K562 (cell line): ENCODE data around the gene ACBD3. TPM values are rescaled to one million over a fixed set of nuclear protein-coding genes. Genes with fewer than 3 reads are reported as not detected.

ENCODE experiments used
- ATAC-seq: fragments of 200-7000 bp; cut with Tn5 transposase; 3 replicates; pipeline ENCODE4 v1.9.1; 2020; ENCODE audit warnings: moderate library complexity
- BruUV-seq: library from RNA; stranded (reverse); fragments of 400-500 nt; replicated peaks from 2 replicates; lab custom pipeline; 2021; lab: Mats Ljungman, UMichigan
- CTCF ChIA-PET: fragments of 300-600 bp; formaldehyde crosslinking; extraction: SDS; loops from one replicate; lab custom pipeline; 2021; ENCODE audit warnings: low intra/inter-chr PET ratio; lab: Yijun Ruan, JAX
- POLR2A ChIA-PET: fragments of 300-600, 350-650 bp; sonication (Branson Sonifier 250); formaldehyde crosslinking; extraction: SDS; loops from one replicate; lab custom pipeline; 2021; ENCODE audit warnings: antibody characterized with exemption, inconsistent platforms; lab: Yijun Ruan, JAX
- DNase-seq, 4 experiments: peaks; one replicate each; pipeline versions ENCODE4 v3.0.0 to v3.0.0-alpha.2; 2011 to 2018; ENCODE audit warnings: low spot score in 3 of 4, mixed read lengths in 3 of 4; ENCODE audit errors: extremely low read depth in 1 of 4
- FAIRE-seq: peaks from 2 replicates; lab custom pipeline; 2011; peaks lifted over from hg19 to GRCh38; lab: Jason Lieb, UNC
- H2AFZ ChIP-seq: 2 replicates; pipeline ENCODE4 v1.6.0; 2011; ENCODE audit warnings: low read depth, low read length, control low read depth, inconsistent platforms
- H3K27ac ChIP-seq: fragments of 200-600 bp; 3 replicates; pipeline ENCODE4 v1.8.0; 2011; ENCODE audit warnings: low read depth, mild to moderate bottlenecking, control low read depth, inconsistent platforms, low read length, moderate library complexity, mixed read lengths; ENCODE audit errors: extremely low read depth
- H3K27me3 ChIP-seq, 2 experiments: fragments of 300-600 bp in 1 of 2; 2 replicates in 1 of 2; 3 replicates in 1 of 2; pipeline versions ENCODE4 v1.6.0 to v1.8.0; 2011; ENCODE audit warnings: inconsistent platforms in 2 of 2, low read length in 2 of 2, mild to moderate bottlenecking in 1 of 2, mixed read lengths in 1 of 2, moderate library complexity in 1 of 2; ENCODE audit not compliant: control insufficient read depth in 2 of 2, insufficient read depth in 2 of 2
- H3K36me3 ChIP-seq: fragments of 300-600 bp; 3 replicates; pipeline ENCODE4 v1.8.0; 2011; ENCODE audit warnings: mild to moderate bottlenecking, low read length, inconsistent platforms; ENCODE audit not compliant: control insufficient read depth, insufficient read depth
- H3K4me1 ChIP-seq, 2 experiments: fragments of 200-600 bp in 1 of 2; replicated peaks in 1 of 2; 2 replicates in 1 of 2; 3 replicates in 1 of 2; pipeline versions ENCODE4 v1.5.1 to v1.8.0; 2011; ENCODE audit warnings: inconsistent platforms in 2 of 2, low read length in 2 of 2, mild to moderate bottlenecking in 1 of 2, mixed read lengths in 1 of 2, moderate library complexity in 1 of 2; ENCODE audit not compliant: control insufficient read depth in 2 of 2, insufficient read depth in 2 of 2
- H3K4me2 ChIP-seq: 2 replicates; pipeline ENCODE4 v1.6.1; 2011; ENCODE audit warnings: low read length, control low read depth, inconsistent platforms, mixed read lengths; ENCODE audit not compliant: insufficient read depth
- H3K4me3 ChIP-seq: fragments of 200-600 bp; sonication (generic), shearing (Covaris generic); 2 replicates; pipeline ENCODE4 v1.5.1; 2016; ENCODE audit warnings: control low read depth, inconsistent platforms
- H3K79me2 ChIP-seq: fragments of 200-600 bp; 3 replicates; pipeline ENCODE4 v1.8.0; 2011; ENCODE audit warnings: low read length, inconsistent platforms; ENCODE audit not compliant: control insufficient read depth, insufficient read depth
- H3K9ac ChIP-seq, 2 experiments: 2 replicates each; pipeline versions ENCODE4 v1.6.0 to v1.6.1; 2011; ENCODE audit warnings: low read depth in 2 of 2, low read length in 2 of 2, control low read depth in 1 of 2, inconsistent platforms in 1 of 2, mild to moderate bottlenecking in 1 of 2, mixed read lengths in 1 of 2; ENCODE audit not compliant: insufficient read depth in 1 of 2
- H3K9me1 ChIP-seq: one replicate; pipeline ENCODE4 v1.6.0; 2011; ENCODE audit warnings: inconsistent platforms, mild to moderate bottlenecking, low read length, moderate library complexity; ENCODE audit not compliant: control insufficient read depth, insufficient read depth
- H3K9me3 ChIP-seq: replicated peaks from 2 replicates; pipeline ENCODE4 v1.5.1; 2011; ENCODE audit warnings: low read depth, low read length, inconsistent platforms; ENCODE audit not compliant: control insufficient read depth, insufficient read depth
- H4K20me1 ChIP-seq: replicated peaks from 2 replicates; pipeline ENCODE4 v1.6.1; 2011; ENCODE audit warnings: low read length, inconsistent platforms, mixed read lengths; ENCODE audit not compliant: control insufficient read depth, insufficient read depth
- E2F6 ChIP-seq, 2 experiments: IDR thresholded peaks; 2 replicates each; pipeline ENCODE4 v1.6.1; 2011; ENCODE audit warnings: borderline replicate concordance in 1 of 2, control low read depth in 1 of 2, low read depth in 1 of 2, low read length in 1 of 2, mild to moderate bottlenecking in 1 of 2, mixed read lengths in 1 of 2, moderate library complexity in 1 of 2; ENCODE audit not compliant: insufficient read depth in 1 of 2, insufficient read length in 1 of 2, poor library complexity in 1 of 2, severe bottlenecking in 1 of 2; ENCODE audit errors: extremely low read depth in 1 of 2
- ZBTB33 ChIP-seq: sonication (generic); formaldehyde crosslinking; IDR thresholded peaks from 2 replicates; pipeline ENCODE4 v1.8.1; 2023; ENCODE audit warnings: mild to moderate bottlenecking, missing genetic modification reagents
- WGBS: fragments of 100-300 bp; shearing (Covaris generic); methylation state at CpG from one replicate; pipeline ENCODE4 v1.1.6; 2016; ENCODE audit warnings: low coverage, mixed read lengths; ENCODE audit not compliant: insufficient coverage; ENCODE audit errors: missing lambda C conversion rate; 5-methylcytosine and 5-hydroxymethylcytosine counted together
- in situ Hi-C: fragments of 300-500 bp; cut with MboI; formaldehyde crosslinking; loops from 4 replicates; pipeline ENCODE4 v1.15.0; 2018; ENCODE audit warnings: inconsistent platforms, mixed read lengths
- intact Hi-C: fragments of 100-400 bp; cut with micrococcal nuclease; formaldehyde crosslinking; loops from 2 replicates; pipeline ENCODE4 v1.14.2; 2022
- polyA plus RNA-seq, 8 experiments: library from polyadenylated mRNA; depleted of rRNA in 4 of 8; stranded (reverse) in 5 of 8; unstranded in 3 of 8; fragments of >200 nt; fragmentation: Nextera tagmentation in 2 of 8; fragmentation: Illumina TruSeq in 1 of 8; extraction: Ambion mirVana in 2 of 8; extraction: Trizol in 1 of 8; gene quantifications; 2 replicates each; pipeline versions ENCODE4 v1.2.1 to v1.2.3, GENCODE V29; 2011 to 2014; ENCODE audit warnings: inconsistent platforms in 1 of 8, missing spikeins in 1 of 8
- total RNA-seq, 7 experiments: library from RNA; depleted of rRNA in 6 of 7; stranded (reverse); fragments of >200 nt in 6 of 7; fragmentation: Illumina TruSeq in 2 of 7; extraction: Trizol in 2 of 7; gene quantifications; 2 replicates each; pipeline versions ENCODE4 v1.2.1 to v1.2.3, GENCODE V29; 2011 to 2021; ENCODE audit warnings: low replicate concordance in 1 of 7

The ACBD3 gene
- total and polyA plus RNA-seq, 9 of the 15 experiments (the other 6 are each of a cell fraction or from before 2014, with no cell fraction given): 11.1 to 36.7 (median 26.9) TPM

GRCh38 chr1:226119169-226119568 is 67.4 kb downstream of the ACBD3 start:
- H3K36me3 ChIP-seq: no peaks in the 10 kb centered on the region
- TF ChIP-seq ZBTB33 (CRISPR knock-in tag) (no peak), E2F6 (IDR thresholded peaks at IDR 0.05; ENCODE audit: borderline replicate concordance in 1 of 2, extremely low read depth in 1 of 2, insufficient read depth in 1 of 2, insufficient read length in 1 of 2, low read depth in 1 of 2, low read length in 1 of 2, poor library complexity in 1 of 2, severe bottlenecking in 1 of 2) (peak in 1 of 2 experiments; percentile 38)
- no peak overlapping the region for H3K27ac ChIP-seq
- FAIRE-seq: no peak
- no peaks in the 10 kb centered on the region for H3K79me2 ChIP-seq
- H4K20me1 ChIP-seq: no peaks in the 10 kb centered on the region
- H3K9me1 ChIP-seq: no peaks in the 10 kb centered on the region
- no TSS peak for BruUV-seq
- H2AFZ ChIP-seq: no peak overlapping the region
- no peak overlapping the region for H3K4me3 ChIP-seq
- ChIA-PET POLR2A (interaction anchor here (0.8 to 1.2 kb wide), 4 partner anchors 8 to 78 kb away, joined by 3 to 5 read pairs (median 4); no protein-coding TSS in a partner anchor), CTCF (no interaction called here)
- H3K9ac ChIP-seq: peak overlapping the region in 1 of 2 experiments; percentile 8; a peak in 1 of 4 replicates
- in situ Hi-C loops (loop anchor here (5.0 kb wide), 1 partner anchor 42 kb away; no protein-coding TSS in a partner anchor), intact Hi-C loops (no loop called here)
- no peaks in the 10 kb centered on the region for H3K27me3 ChIP-seq
- DNase-seq: no peak
- peaks cover 12 to 47% of the 10 kb centered on the region in 2 experiments; a peak in 4 of 5 replicates for H3K4me1 ChIP-seq
- no peak for ATAC-seq
- no peak overlapping the region for H3K4me2 ChIP-seq
- WGBS: 65% methylated on average over 6 of the region's 6 CpGs
- H3K9me3 ChIP-seq: no peaks in the 10 kb centered on the region
